HEK293 (cell line): ENCODE measurements around the gene ADGRB3.
A peak's percentile ranks its signal among the peaks of the same experiment; 100 is the strongest.

ENCODE experiments used
- HOXD13 ChIP-seq: sonication (generic); formaldehyde crosslinking; IDR thresholded peaks from 2 replicates; pipeline ENCODE4 v1.8.0; 2022; ENCODE audit warnings: missing genetic modification reagents, borderline replicate concordance
- INSM2 ChIP-seq: fragments of 450-650 bp; formaldehyde crosslinking; IDR thresholded peaks from 2 replicates; pipeline ENCODE4 v1.5.1; 2016; ENCODE audit warnings: missing biosample characterization, missing genetic modification characterization
- KLF7 ChIP-seq: fragments of 450-650 bp; formaldehyde crosslinking; IDR thresholded peaks from 2 replicates; pipeline ENCODE4 v1.5.1; 2016; ENCODE audit warnings: missing biosample characterization, missing genetic modification characterization, borderline replicate concordance
- PRDM2 ChIP-seq: fragments of 450-650 bp; formaldehyde crosslinking; IDR thresholded peaks from 2 replicates; pipeline ENCODE4 v1.5.1; 2016; ENCODE audit warnings: missing biosample characterization, missing genetic modification characterization, borderline replicate concordance
- PRDM6 ChIP-seq: fragments of 450-650 bp; formaldehyde crosslinking; IDR thresholded peaks from 2 replicates; pipeline ENCODE4 v1.5.1; 2017; ENCODE audit warnings: missing biosample characterization, missing genetic modification characterization
- REPIN1 ChIP-seq: fragments of 450-650 bp; formaldehyde crosslinking; IDR thresholded peaks from 2 replicates; pipeline ENCODE4 v1.5.1; 2017; ENCODE audit warnings: missing biosample characterization, missing genetic modification characterization, low read depth
- WT1 ChIP-seq: fragments of 450-650 bp; formaldehyde crosslinking; IDR thresholded peaks from 2 replicates; pipeline ENCODE4 v1.5.1; 2016; ENCODE audit warnings: missing biosample characterization, missing genetic modification characterization
- ZBTB8A ChIP-seq: fragments of 450-650 bp; formaldehyde crosslinking; IDR thresholded peaks from 2 replicates; pipeline ENCODE4 v1.5.1; 2016; ENCODE audit warnings: missing biosample characterization, missing genetic modification characterization
- ZEB2 ChIP-seq: fragments of 450-650 bp; formaldehyde crosslinking; IDR thresholded peaks from 2 replicates; pipeline ENCODE4 v1.5.1; 2016; ENCODE audit warnings: missing biosample characterization, missing genetic modification characterization
- ZFP37 ChIP-seq: fragments of 450-650 bp; formaldehyde crosslinking; IDR thresholded peaks from 2 replicates; pipeline ENCODE4 v1.5.1; 2016; ENCODE audit warnings: missing biosample characterization, missing genetic modification characterization
- ZNF112 ChIP-seq: fragments of 450-650 bp; formaldehyde crosslinking; IDR thresholded peaks from 2 replicates; pipeline ENCODE4 v1.5.0; 2017; ENCODE audit warnings: missing biosample characterization, missing genetic modification characterization
- ZNF146 ChIP-seq: fragments of 450-650 bp; formaldehyde crosslinking; IDR thresholded peaks from 2 replicates; pipeline ENCODE4 v1.5.1; 2016; ENCODE audit warnings: missing biosample characterization, missing genetic modification characterization
- ZNF148 ChIP-seq: fragments of 450-650 bp; formaldehyde crosslinking; IDR thresholded peaks from 2 replicates; pipeline ENCODE4 v1.5.0; 2017; ENCODE audit warnings: missing biosample characterization, missing genetic modification characterization, borderline replicate concordance
- ZNF174 ChIP-seq: fragments of 450-650 bp; formaldehyde crosslinking; IDR thresholded peaks from 2 replicates; pipeline ENCODE4 v1.5.0; 2017; ENCODE audit warnings: missing biosample characterization, mild to moderate bottlenecking, missing genetic modification characterization
- ZNF2 ChIP-seq: fragments of 450-650 bp; formaldehyde crosslinking; IDR thresholded peaks from 2 replicates; pipeline ENCODE4 v1.5.1; 2016; ENCODE audit warnings: missing biosample characterization, missing genetic modification characterization
- ZNF202 ChIP-seq: fragments of 450-650 bp; formaldehyde crosslinking; IDR thresholded peaks from 2 replicates; pipeline ENCODE4 v1.5.1; 2016; ENCODE audit warnings: missing biosample characterization, missing genetic modification characterization, borderline replicate concordance
- ZNF223 ChIP-seq: fragments of 450-650 bp; formaldehyde crosslinking; IDR thresholded peaks from 2 replicates; pipeline ENCODE4 v1.5.1; 2016; ENCODE audit warnings: missing biosample characterization, missing genetic modification characterization
- ZNF311 ChIP-seq: fragments of 450-650 bp; formaldehyde crosslinking; IDR thresholded peaks from 2 replicates; pipeline ENCODE4 v1.5.1; 2017; ENCODE audit warnings: missing biosample characterization, missing genetic modification characterization, borderline replicate concordance
- ZNF366 ChIP-seq: fragments of 450-650 bp; formaldehyde crosslinking; conservative IDR thresholded peaks from 2 replicates; pipeline ENCODE4 v1.5.1; 2016; ENCODE audit warnings: missing biosample characterization, missing genetic modification characterization
- ZNF391 ChIP-seq: fragments of 450-650 bp; formaldehyde crosslinking; IDR thresholded peaks from 2 replicates; pipeline ENCODE4 v1.5.1; 2016; ENCODE audit warnings: low read depth, missing biosample characterization, missing genetic modification characterization, borderline replicate concordance
- ZNF514 ChIP-seq: fragments of 450-650 bp; formaldehyde crosslinking; IDR thresholded peaks from 2 replicates; pipeline ENCODE4 v1.5.1; 2016; ENCODE audit warnings: missing biosample characterization, missing genetic modification characterization
- ZNF544 ChIP-seq: fragments of 450-650 bp; formaldehyde crosslinking; IDR thresholded peaks from 2 replicates; pipeline ENCODE4 v1.5.0; 2017; ENCODE audit warnings: missing biosample characterization, missing genetic modification characterization
- ZNF658 ChIP-seq: fragments of 450-650 bp; formaldehyde crosslinking; IDR thresholded peaks from 2 replicates; pipeline ENCODE4; 2016; ENCODE audit warnings: missing biosample characterization, missing genetic modification characterization
- ZNF791 ChIP-seq: fragments of 450-650 bp; formaldehyde crosslinking; IDR thresholded peaks from 2 replicates; pipeline ENCODE4 v1.5.1; 2016; ENCODE audit warnings: missing biosample characterization, missing genetic modification characterization
- ZNF843 ChIP-seq: fragments of 450-650 bp; formaldehyde crosslinking; IDR thresholded peaks from 2 replicates; pipeline ENCODE4 v1.5.1; 2016; ENCODE audit warnings: missing biosample characterization, missing genetic modification characterization
- TF ChIP-seq, protein P1 (sequence below): fragments of 450-650 bp; formaldehyde crosslinking; IDR thresholded peaks from 2 replicates; pipeline ENCODE4 v1.5.1; 2016; ENCODE audit warnings: missing biosample characterization, missing genetic modification characterization
- TF ChIP-seq, protein P2 (sequence below): fragments of 450-650 bp; formaldehyde crosslinking; IDR thresholded peaks from 2 replicates; pipeline ENCODE4 v1.5.1; 2016; ENCODE audit warnings: missing biosample characterization, missing genetic modification characterization

Gene ADGRB3

DNA sequence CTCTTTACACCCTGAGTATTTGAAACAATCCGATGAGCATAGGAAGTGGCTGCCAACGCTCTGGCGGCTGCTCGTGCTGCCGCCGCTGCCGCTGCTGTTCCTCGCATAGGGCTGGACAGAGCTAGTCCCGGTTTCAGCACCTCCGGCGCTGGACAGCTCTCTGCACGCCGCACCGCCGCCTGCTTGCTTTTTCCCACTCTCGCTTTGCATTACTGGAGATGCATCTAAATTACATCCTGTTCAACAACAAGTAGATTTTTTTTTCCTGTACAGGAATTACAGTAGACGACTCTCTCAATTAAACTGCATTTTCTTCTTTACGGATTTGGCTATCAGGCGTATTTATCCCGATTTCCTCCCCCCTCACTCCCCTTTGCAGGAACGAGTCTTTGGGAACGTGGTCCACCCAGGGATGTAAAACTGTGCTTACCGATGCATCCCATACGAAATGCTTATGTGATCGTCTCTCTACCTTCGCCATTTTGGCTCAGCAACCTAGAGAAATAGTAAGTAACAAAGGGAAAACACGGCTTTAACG lies 597.9 kb downstream of the ADGRB3 start (continued):
- TF ChIP-seq ZBTB8A (no peak), REPIN1 (tag by site-specific recombination) (no peak), ZNF391 (tag by site-specific recombination) (no peak), PRDM2 (tag by site-specific recombination) (no peak), INSM2 (no peak), ZNF112 (tag by site-specific recombination) (no peak), ZNF311 (no peak), ZNF514 (tag by site-specific recombination) (no peak), ZEB2 (tag by site-specific recombination) (no peak), ZFP37 (tag by site-specific recombination) (0 out of 2 replicates have a peak, but pooled peaks have one; percentile 30), ZNF791 (no peak), PRDM6 (tag by site-specific recombination) (no peak), ZNF223 (tag by site-specific recombination) (no peak), ZNF843 (tag by site-specific recombination) (no peak), ZNF146 (tag by site-specific recombination) (no peak), ZNF174 (tag by site-specific recombination) (no peak), ZNF202 (tag by site-specific recombination) (no peak), WT1 (tag by site-specific recombination) (no peak), ZNF544 (tag by site-specific recombination) (no peak), ZNF366 (no peak), HOXD13 (CRISPR knock-in tag) (peak; percentile 86), KLF7 (tag by site-specific recombination) (no peak), ZNF658 (tag by site-specific recombination) (no peak), ZNF148 (no peak), ZNF2 (tag by site-specific recombination) (no peak)
- TF ChIP-seq, protein P1, sequence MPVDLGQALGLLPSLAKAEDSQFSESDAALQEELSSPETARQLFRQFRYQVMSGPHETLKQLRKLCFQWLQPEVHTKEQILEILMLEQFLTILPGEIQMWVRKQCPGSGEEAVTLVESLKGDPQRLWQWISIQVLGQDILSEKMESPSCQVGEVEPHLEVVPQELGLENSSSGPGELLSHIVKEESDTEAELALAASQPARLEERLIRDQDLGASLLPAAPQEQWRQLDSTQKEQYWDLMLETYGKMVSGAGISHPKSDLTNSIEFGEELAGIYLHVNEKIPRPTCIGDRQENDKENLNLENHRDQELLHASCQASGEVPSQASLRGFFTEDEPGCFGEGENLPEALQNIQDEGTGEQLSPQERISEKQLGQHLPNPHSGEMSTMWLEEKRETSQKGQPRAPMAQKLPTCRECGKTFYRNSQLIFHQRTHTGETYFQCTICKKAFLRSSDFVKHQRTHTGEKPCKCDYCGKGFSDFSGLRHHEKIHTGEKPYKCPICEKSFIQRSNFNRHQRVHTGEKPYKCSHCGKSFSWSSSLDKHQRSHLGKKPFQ: no peak
- TF ChIP-seq, protein P2, sequence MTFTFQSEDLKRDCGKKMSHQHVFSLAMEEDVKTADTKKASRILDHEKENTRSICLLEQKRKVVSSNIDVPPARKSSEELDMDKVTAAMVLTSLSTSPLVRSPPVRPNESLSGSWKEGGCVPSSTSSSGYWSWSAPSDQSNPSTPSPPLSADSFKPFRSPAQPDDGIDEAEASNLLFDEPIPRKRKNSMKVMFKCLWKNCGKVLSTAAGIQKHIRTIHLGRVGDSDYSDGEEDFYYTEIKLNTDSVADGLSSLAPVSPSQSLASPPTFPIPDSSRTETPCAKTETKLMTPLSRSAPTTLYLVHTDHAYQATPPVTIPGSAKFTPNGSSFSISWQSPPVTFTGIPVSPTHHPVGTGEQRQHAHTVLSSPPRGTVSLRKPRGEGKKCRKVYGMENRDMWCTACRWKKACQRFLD (tag by site-specific recombination): no peak
